Suprapubic skin (tissue), 4 donors: Measurements from ENCODE around the gene CALML3. TPM values are rescaled to one million over a fixed set of nuclear protein-coding genes. Genes with fewer than 3 reads are reported as not detected.
A peak's percentile ranks its signal among the peaks of the same experiment; 100 is the strongest.

Source experiments
- DNase-seq, 2 donors: peaks; one replicate each; pipeline ENCODE4 v3.0.0-alpha.2; 2019; ENCODE audit warnings: low spot score in 2 of 2
- H3K27ac ChIP-seq: fragments of 200-600 bp; sonication (generic); one replicate; pipeline ENCODE4 v1.5.1; 2019
- H3K27me3 ChIP-seq: fragments of 200-600 bp; sonication (generic); one replicate; pipeline ENCODE4 v1.5.1; 2019
- H3K36me3 ChIP-seq: fragments of 200-600 bp; sonication (generic); one replicate; pipeline ENCODE4 v1.5.1; 2019
- H3K4me1 ChIP-seq: fragments of 200-600 bp; sonication (generic); one replicate; pipeline ENCODE4 v1.5.1; 2019
- H3K4me3 ChIP-seq: fragments of 200-600 bp; sonication (generic); one replicate; pipeline ENCODE4 v1.5.1; 2019; ENCODE audit warnings: mild to moderate bottlenecking
- H3K9me3 ChIP-seq: fragments of 200-600 bp; sonication (generic); one replicate; pipeline ENCODE4 v1.5.1; 2019
- EP300 ChIP-seq: sonication (generic); formaldehyde crosslinking; IDR thresholded peaks from one replicate; pipeline ENCODE4 v1.6.1; 2017; ENCODE audit warnings: antibody characterized with exemption
- POLR2A ChIP-seq, 2 donors: fragments of 450-650 bp; IDR thresholded peaks; one replicate each; pipeline ENCODE4 v1.6.1; 2017; ENCODE audit warnings: antibody characterized with exemption in 2 of 2, mild to moderate bottlenecking in 2 of 2, moderate library complexity in 2 of 2
- POLR2AphosphoS5 ChIP-seq, 3 donors: sonication (generic); formaldehyde crosslinking; IDR thresholded peaks; one replicate each; pipeline ENCODE4 v1.6.1; 2017; ENCODE audit warnings: antibody characterized with exemption in 3 of 3
- WGBS: methylation state at CpG from one replicate; pipeline ENCODE4 v1.1.5; 2018; 5-methylcytosine and 5-hydroxymethylcytosine counted together
- total RNA-seq, 4 donors: library from RNA; depleted of rRNA; stranded (reverse); fragments of >200 nt; gene quantifications; one replicate each; pipeline ENCODE4 v1.1.0, GENCODE V29; 2016
- TF ChIP-seq, protein P1 (sequence below), 2 donors: fragments of 200-600 bp in 1 of 2; fragments of 450-650 bp in 1 of 2; sonication (generic) in 1 of 2; IDR thresholded peaks; one replicate each; pipeline ENCODE4 v1.5.1; 2016 to 2019; ENCODE audit warnings: antibody characterized with exemption in 2 of 2, mild to moderate bottlenecking in 1 of 2, moderate library complexity in 1 of 2

CALML3 gene
- total RNA-seq, 4 donors from 2014 or later = 27.4 to 296 (median 105) TPM

DNA sequence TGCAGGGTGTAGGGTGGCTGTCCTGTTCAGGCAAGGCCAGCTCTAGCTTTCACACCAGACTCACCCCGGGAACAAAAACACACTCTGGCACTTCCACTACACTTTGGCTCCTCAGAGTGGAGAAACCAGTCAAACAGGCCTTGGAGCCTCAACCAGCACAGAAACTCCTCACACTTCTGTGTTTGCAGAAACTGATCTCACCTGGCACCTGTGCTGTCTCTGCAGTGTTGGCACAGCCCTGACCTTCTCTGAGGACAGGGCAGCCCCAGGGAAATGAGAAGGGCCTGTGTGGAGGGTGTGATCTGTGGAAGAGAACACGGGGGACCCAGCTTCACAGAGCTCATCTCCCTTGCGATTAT lies 21.3 kb upstream of the CALML3 start:
- WGBS = 42% methylated on average over 3 of the region's 3 CpGs
- Histone ChIP-seq H3K27me3 (no peaks in the 10 kb centered on the region), H3K4me1 (peaks cover 95% of the 10 kb centered on the region), H3K4me3 (no peak overlapping the region), H3K9me3 (no peaks in the 10 kb centered on the region), H3K36me3 (no peaks in the 10 kb centered on the region), H3K27ac (peak overlapping the region; percentile 82)
- DNase-seq = peak in 1 of 2 donors; percentile 66
- peak in 2 of 3 donors; percentile 65 to 92 for TF ChIP-seq POLR2AphosphoS5 (IDR thresholded peaks at IDR 0.05)
- no peak for TF ChIP-seq EP300

DNA sequence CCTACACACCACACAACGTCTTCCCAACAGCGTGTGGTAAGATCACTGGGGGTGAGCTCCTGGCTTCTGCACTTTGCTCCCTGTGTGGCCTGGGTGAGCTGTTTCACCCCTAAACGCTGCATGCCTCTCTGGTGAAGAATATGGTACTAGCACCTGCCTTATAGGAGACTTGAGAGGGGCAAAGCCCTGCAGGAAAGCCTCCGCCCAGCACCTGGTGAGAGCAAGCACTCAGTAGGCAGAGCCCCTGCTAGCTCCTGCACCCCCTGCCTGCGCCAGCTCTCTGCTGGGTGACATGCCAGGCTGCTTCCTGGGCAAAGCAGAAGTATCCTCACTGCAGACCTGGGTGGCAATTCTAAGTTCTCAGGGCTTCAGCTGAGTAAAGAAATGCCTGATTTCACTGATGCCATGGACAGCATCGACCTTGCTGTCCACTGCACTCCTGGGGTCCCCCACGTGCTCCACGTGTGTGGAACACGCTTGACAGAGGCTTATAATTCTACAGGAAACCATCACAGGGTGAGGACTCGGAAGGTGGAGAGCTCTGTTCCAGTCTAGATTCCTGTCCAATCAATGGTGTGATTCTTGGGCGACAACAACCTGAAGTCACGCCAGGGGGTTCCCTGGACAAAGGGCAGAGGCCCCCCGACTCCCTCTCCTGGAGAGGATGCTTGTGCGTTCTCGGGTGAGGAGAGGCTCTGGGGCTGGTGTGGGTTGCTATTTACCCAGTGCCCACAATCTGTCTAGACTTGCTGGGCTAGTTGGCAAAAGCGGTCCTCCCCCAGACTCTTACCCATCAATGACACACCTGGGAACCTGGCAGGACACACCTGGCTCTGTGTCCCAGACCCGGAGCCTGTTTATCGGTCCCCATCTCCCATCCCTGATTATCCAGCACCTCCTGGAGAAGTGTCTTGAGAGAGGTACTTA lies 20.4 kb upstream of the CALML3 start:
- 60% methylated on average over 5 of the region's 18 CpGs for WGBS
- H3K4me1 ChIP-seq = peaks cover 95% of the 10 kb centered on the region
- DNase-seq = peak in 1 of 2 donors; percentile 57

DNA sequence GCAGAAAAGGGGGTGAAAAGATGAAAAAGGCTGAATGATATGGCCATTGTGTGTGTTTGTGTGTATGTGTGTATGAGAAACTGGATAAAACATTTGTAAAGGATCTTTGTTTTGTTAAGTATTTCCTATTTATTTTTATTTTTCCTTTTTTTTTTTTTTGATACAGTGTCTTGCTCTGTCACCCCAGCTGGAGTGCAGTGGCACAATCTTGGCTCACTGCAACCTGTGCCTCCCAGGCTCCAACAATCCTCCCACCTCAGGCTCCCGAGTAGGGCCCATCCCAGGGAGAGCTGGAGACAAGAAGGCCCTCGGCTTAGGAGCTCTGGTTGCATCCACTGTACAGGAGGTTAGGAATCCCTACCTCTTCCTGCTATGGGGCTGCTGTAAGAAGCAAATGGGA lies 18.5 kb upstream of the CALML3 start:
- no peaks in the 10 kb centered on the region for H3K36me3 ChIP-seq
- WGBS = 57% methylated on average over 2 of the region's 2 CpGs
- no peaks in the 10 kb centered on the region for H3K9me3 ChIP-seq
- DNase-seq = no peak
- no peaks in the 10 kb centered on the region for H3K27me3 ChIP-seq
- H3K4me3 ChIP-seq = no peak overlapping the region
- TF ChIP-seq, protein P1, sequence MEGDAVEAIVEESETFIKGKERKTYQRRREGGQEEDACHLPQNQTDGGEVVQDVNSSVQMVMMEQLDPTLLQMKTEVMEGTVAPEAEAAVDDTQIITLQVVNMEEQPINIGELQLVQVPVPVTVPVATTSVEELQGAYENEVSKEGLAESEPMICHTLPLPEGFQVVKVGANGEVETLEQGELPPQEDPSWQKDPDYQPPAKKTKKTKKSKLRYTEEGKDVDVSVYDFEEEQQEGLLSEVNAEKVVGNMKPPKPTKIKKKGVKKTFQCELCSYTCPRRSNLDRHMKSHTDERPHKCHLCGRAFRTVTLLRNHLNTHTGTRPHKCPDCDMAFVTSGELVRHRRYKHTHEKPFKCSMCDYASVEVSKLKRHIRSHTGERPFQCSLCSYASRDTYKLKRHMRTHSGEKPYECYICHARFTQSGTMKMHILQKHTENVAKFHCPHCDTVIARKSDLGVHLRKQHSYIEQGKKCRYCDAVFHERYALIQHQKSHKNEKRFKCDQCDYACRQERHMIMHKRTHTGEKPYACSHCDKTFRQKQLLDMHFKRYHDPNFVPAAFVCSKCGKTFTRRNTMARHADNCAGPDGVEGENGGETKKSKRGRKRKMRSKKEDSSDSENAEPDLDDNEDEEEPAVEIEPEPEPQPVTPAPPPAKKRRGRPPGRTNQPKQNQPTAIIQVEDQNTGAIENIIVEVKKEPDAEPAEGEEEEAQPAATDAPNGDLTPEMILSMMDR (IDR thresholded peaks at IDR 0.05) = no peak
- TF ChIP-seq POLR2AphosphoS5 (IDR thresholded peaks at IDR 0.05) = no peak
- TF ChIP-seq EP300 = no peak
- TF ChIP-seq POLR2A (IDR thresholded peaks at IDR 0.05) = no peak
- peaks cover 92% of the 10 kb centered on the region for H3K4me1 ChIP-seq
- peak overlapping the region; percentile 78 for H3K27ac ChIP-seq

More for the DNA sequence above, 20.4 kb upstream of the CALML3 start:
- H3K9me3 ChIP-seq = no peaks in the 10 kb centered on the region
- H3K27me3 ChIP-seq = no peaks in the 10 kb centered on the region
- TF ChIP-seq POLR2A (IDR thresholded peaks at IDR 0.05) (no peak), EP300 (no peak), POLR2AphosphoS5 (IDR thresholded peaks at IDR 0.05) (no peak)
- TF ChIP-seq, protein P1 (IDR thresholded peaks at IDR 0.05) = no peak
- no peak overlapping the region for H3K4me3 ChIP-seq
- H3K27ac ChIP-seq = peak overlapping the region; percentile 82
- H3K36me3 ChIP-seq = no peaks in the 10 kb centered on the region

DNA sequence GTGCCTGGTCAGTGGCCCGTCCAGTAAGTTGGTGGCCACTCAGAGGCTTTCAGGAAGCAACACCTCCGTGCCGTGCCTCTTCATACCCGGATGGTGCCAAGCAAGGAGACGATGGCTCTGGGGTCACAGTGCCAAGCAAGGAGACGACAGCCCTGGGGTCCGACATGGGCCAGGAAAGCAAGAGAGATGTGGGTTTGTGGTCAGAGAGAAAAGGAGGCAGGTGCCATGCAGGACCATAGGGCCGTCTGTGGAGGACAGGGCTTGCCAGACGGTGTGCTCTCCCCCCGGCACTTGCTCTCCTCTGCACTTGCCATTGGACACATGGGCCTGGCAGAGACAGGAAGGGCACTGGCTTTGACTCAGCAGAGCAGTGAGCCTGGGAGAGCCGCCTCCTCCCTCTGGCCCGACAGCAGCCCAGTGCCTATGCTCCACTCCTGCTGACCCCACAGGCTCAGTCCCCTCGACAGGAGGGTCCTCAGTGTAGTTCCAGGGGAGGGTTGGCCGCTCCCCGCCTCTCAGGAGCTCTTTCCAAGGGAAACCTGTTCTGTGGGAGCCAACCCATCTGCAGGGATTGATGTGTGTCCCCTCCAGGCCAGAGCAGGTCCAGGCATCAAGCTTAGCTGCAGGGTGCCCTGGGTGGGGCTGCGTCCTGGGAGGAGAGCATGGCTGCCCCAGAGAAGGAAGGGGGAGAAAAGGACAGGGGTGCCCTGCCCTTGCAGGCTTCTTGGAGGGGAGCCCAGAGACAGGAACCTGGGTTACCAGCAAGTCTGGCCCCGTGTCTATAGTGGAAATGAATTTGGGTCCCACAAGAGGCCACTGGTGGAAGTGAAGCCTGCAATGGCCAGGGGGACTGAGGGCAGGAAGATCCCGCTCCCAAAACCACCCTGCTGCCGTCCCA lies 17.8 kb upstream of the CALML3 start:
- Histone ChIP-seq H3K4me1 (peaks cover 90% of the 10 kb centered on the region), H3K27me3 (no peaks in the 10 kb centered on the region), H3K4me3 (no peak overlapping the region), H3K27ac (peak overlapping the region; percentile 78), H3K9me3 (no peaks in the 10 kb centered on the region), H3K36me3 (no peaks in the 10 kb centered on the region)
- TF ChIP-seq POLR2A (IDR thresholded peaks at IDR 0.05) (no peak), POLR2AphosphoS5 (IDR thresholded peaks at IDR 0.05) (no peak), EP300 (no peak)
- TF ChIP-seq, protein P1 (IDR thresholded peaks at IDR 0.05) = no peak
- DNase-seq = no peak
- 57% methylated on average over 16 of the region's 19 CpGs for WGBS

DNA sequence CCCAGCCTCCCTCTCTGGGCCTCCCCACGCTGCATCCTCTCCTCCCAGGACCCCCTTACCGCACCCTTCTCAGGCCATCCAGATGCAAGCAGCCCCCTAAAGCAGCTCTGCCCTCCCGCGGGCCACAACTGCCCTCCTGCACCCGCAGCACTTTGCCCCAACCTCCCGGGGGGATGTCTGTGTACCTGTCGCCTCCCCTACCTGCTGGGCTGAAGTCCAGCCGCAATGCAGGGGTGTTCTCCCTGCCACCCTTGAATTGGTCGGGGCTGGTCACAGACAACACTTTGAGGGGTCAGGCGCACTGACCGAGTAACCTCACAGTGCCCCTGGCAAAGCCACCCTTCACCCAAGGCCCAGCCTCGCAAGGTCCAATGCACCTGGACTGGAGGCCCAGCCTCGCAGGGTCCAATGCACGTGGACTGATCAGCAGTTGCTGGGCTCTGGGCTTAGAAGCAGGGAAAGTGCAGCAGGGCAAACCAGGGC lies 17.1 kb upstream of the CALML3 start:
- Histone ChIP-seq H3K4me1 (peaks cover 90% of the 10 kb centered on the region), H3K27ac (peak overlapping the region; percentile 78), H3K9me3 (no peaks in the 10 kb centered on the region), H3K27me3 (no peaks in the 10 kb centered on the region), H3K4me3 (no peak overlapping the region), H3K36me3 (no peaks in the 10 kb centered on the region)
- TF ChIP-seq EP300 (no peak), POLR2A (IDR thresholded peaks at IDR 0.05) (no peak), POLR2AphosphoS5 (IDR thresholded peaks at IDR 0.05) (no peak)
- TF ChIP-seq, protein P1 (IDR thresholded peaks at IDR 0.05) = no peak
- WGBS = 82% methylated on average over 7 of the region's 14 CpGs
- DNase-seq = no peak
